CD14-positive monocyte (primary cell): ENCODE data around the gene TNN. TPM values are rescaled to one million over a fixed set of nuclear protein-coding genes. Genes with fewer than 3 reads are reported as not detected.

Source experiments
- DNase-seq, 3 donors: peaks; one replicate each; pipeline ENCODE4 v3.0.0-alpha.2; 2011 to 2022
- H2AFZ ChIP-seq: 2 replicates; pipeline ENCODE4 v1.6.0; 2012; ENCODE audit warnings: mild to moderate bottlenecking, low read depth, low read length, inconsistent platforms; ENCODE audit not compliant: insufficient read depth, poor library complexity, severe bottlenecking
- H3K27ac ChIP-seq, 2 donors: 1 replicate in 1 of 2; 2 replicates in 1 of 2; pipeline ENCODE4 v1.5.1; 2012 to 2013; ENCODE audit warnings: low read length in 2 of 2, control low read depth in 1 of 2, inconsistent platforms in 1 of 2, low read depth in 1 of 2, mild to moderate bottlenecking in 1 of 2
- H3K27me3 ChIP-seq, 2 donors: one replicate each; pipeline versions ENCODE4 v1.6.0 to v1.6.1; 2011 to 2013; ENCODE audit warnings: low read length in 2 of 2; ENCODE audit not compliant: control insufficient read depth in 2 of 2, insufficient read depth in 2 of 2
- H3K36me3 ChIP-seq, 2 donors: replicated peaks in 1 of 2; 1 replicate in 1 of 2; 2 replicates in 1 of 2; pipeline versions ENCODE4 v1.5.1 to v1.6.1; 2012 to 2013; ENCODE audit warnings: low read length in 2 of 2, control low read depth in 1 of 2, inconsistent platforms in 1 of 2, mild to moderate bottlenecking in 1 of 2; ENCODE audit not compliant: insufficient read depth in 2 of 2, control insufficient read depth in 1 of 2
- H3K4me1 ChIP-seq, 2 donors: 1 replicate in 1 of 2; 2 replicates in 1 of 2; pipeline versions ENCODE4 v1.5.1 to v1.6.1; 2012 to 2013; ENCODE audit warnings: low read length in 2 of 2, control low read depth in 1 of 2, inconsistent platforms in 1 of 2, mild to moderate bottlenecking in 1 of 2, moderate library complexity in 1 of 2; ENCODE audit not compliant: insufficient read depth in 2 of 2, control insufficient read depth in 1 of 2
- H3K4me2 ChIP-seq: replicated peaks from 2 replicates; pipeline ENCODE3; 2012; ENCODE audit warnings: low read length, moderate library complexity, mild to moderate bottlenecking; ENCODE audit not compliant: poor library complexity, severe bottlenecking; ENCODE audit errors: extremely low read depth
- H3K4me3 ChIP-seq, 3 experiments: fragments of 200-600 bp in 1 of 3; sonication (generic) in 1 of 3; replicated peaks in 1 of 3; 1 replicate in 2 of 3; 2 replicates in 1 of 3; pipeline ENCODE4 v1.5.1; 2011 to 2013; ENCODE audit warnings: low read length in 3 of 3, mild to moderate bottlenecking in 3 of 3, control low read depth in 2 of 3, low read depth in 2 of 3, inconsistent platforms in 1 of 3, moderate library complexity in 1 of 3
- H3K79me2 ChIP-seq: 2 replicates; pipeline ENCODE4 v1.6.0; 2012; ENCODE audit warnings: mild to moderate bottlenecking, control low read depth, inconsistent platforms, low read length, moderate library complexity; ENCODE audit not compliant: insufficient read depth
- H3K9ac ChIP-seq: 2 replicates; pipeline ENCODE4 v1.6.0; 2017; ENCODE audit warnings: low read length, mild to moderate bottlenecking; ENCODE audit not compliant: insufficient read depth, poor library complexity, severe bottlenecking
- H3K9me3 ChIP-seq, 2 donors: replicated peaks in 1 of 2; 1 replicate in 1 of 2; 2 replicates in 1 of 2; pipeline versions ENCODE4 v1.5.1 to v1.6.1; 2012 to 2013; ENCODE audit warnings: low read length in 2 of 2, control low read depth in 1 of 2; ENCODE audit not compliant: control insufficient read depth in 1 of 2, insufficient read depth in 1 of 2
- H4K20me1 ChIP-seq: 2 replicates; pipeline ENCODE4 v1.6.0; 2012; ENCODE audit warnings: mild to moderate bottlenecking, low read length, control low read depth, moderate library complexity; ENCODE audit not compliant: insufficient read depth
- H3K27ac Mint-ChIP-seq, 7 donors: one replicate each; pipeline ENCODE4 v1.8.0; 2020; ENCODE audit warnings: mild to moderate bottlenecking in 7 of 7, mixed read lengths in 7 of 7, moderate library complexity in 6 of 7, inconsistent platforms in 2 of 7
- H3K27me3 Mint-ChIP-seq, 3 donors: one replicate each; pipeline ENCODE4 v1.8.0; 2021 to 2022; ENCODE audit warnings: low read depth in 3 of 3, mild to moderate bottlenecking in 3 of 3, mixed read lengths in 3 of 3, moderate library complexity in 3 of 3, inconsistent platforms in 1 of 3
- H3K36me3 Mint-ChIP-seq, 2 donors: one replicate each; pipeline ENCODE4 v1.8.0; 2020; ENCODE audit warnings: mixed read lengths in 2 of 2, inconsistent platforms in 1 of 2, mild to moderate bottlenecking in 1 of 2
- H3K4me1 Mint-ChIP-seq: one replicate; pipeline ENCODE4 v1.8.0; 2020; ENCODE audit warnings: mild to moderate bottlenecking, mixed read lengths
- H3K4me3 Mint-ChIP-seq, 2 donors: one replicate each; pipeline ENCODE4 v1.8.0; 2020; ENCODE audit warnings: mild to moderate bottlenecking in 2 of 2, mixed read lengths in 2 of 2, moderate library complexity in 1 of 2
- H3K9me3 Mint-ChIP-seq, 7 donors: one replicate each; pipeline ENCODE4 v1.8.0; 2020 to 2022; ENCODE audit warnings: mixed read lengths in 7 of 7, mild to moderate bottlenecking in 6 of 7, moderate library complexity in 6 of 7, inconsistent platforms in 2 of 7
- WGBS: methylation state at CpG from one replicate; pipeline ENCODE4 v1.1.5; 2013; ENCODE audit warnings: missing lambda C conversion rate; ENCODE audit not compliant: insufficient coverage; 5-methylcytosine and 5-hydroxymethylcytosine counted together
- intact Hi-C, 2 donors: fragments of 100-400 bp; cut with micrococcal nuclease; formaldehyde crosslinking; loops; one replicate each; pipeline versions ENCODE4 v1.15.0 to v1.15.1; 2023
- polyA plus RNA-seq, 3 donors: library from polyadenylated mRNA; depleted of rRNA in 1 of 3; unstranded in 2 of 3; stranded (reverse) in 1 of 3; fragments of 300-500 nt in 2 of 3; fragments of >200 nt in 1 of 3; fragmentation: Illumina TruSeq in 2 of 3; gene quantifications; 1 replicate in 2 of 3; 2 replicates in 1 of 3; pipeline ENCODE4 v1.2.3, GENCODE V29; 2012 to 2021
- TF ChIP-seq, protein P1 (sequence below): fragments of 200-600 bp; IDR thresholded peaks from one replicate; pipeline ENCODE4 v1.8.0; 2022; ENCODE audit warnings: antibody characterized with exemption, mild to moderate bottlenecking

TNN gene
- polyA plus RNA-seq, 3 donors = not detected

GRCh38 chr1:175157200-175157599 is 89.6 kb downstream of the TNN start:
- H3K36me3 Mint-ChIP-seq = peaks cover 41 to 44% of the 10 kb centered on the region in 2 donors
- Histone ChIP-seq H3K36me3 (peaks cover 35 to 41% of the 10 kb centered on the region in 2 donors), H3K4me2 (no peak overlapping the region), H4K20me1 (no peaks in the 10 kb centered on the region), H3K9me3 (no peaks in the 10 kb centered on the region), H3K9ac (no peak overlapping the region), H3K4me3 (no peak overlapping the region), H3K27me3 (no peaks in the 10 kb centered on the region), H3K27ac (no peak overlapping the region), H2AFZ (no peak overlapping the region), H3K79me2 (no peaks in the 10 kb centered on the region), H3K4me1 (peaks cover 0 to 3% of the 10 kb centered on the region in 2 donors)
- intact Hi-C loops = no loop called here
- H3K9me3 Mint-ChIP-seq = no peaks in the 10 kb centered on the region
- no peak overlapping the region for H3K27ac Mint-ChIP-seq
- peaks cover 6% of the 10 kb centered on the region for H3K4me1 Mint-ChIP-seq
- DNase-seq = no peak
- no CpG with 5 or more reads among the region's 2 CpGs for WGBS
- H3K4me3 Mint-ChIP-seq = no peak overlapping the region
- TF ChIP-seq, protein P1, sequence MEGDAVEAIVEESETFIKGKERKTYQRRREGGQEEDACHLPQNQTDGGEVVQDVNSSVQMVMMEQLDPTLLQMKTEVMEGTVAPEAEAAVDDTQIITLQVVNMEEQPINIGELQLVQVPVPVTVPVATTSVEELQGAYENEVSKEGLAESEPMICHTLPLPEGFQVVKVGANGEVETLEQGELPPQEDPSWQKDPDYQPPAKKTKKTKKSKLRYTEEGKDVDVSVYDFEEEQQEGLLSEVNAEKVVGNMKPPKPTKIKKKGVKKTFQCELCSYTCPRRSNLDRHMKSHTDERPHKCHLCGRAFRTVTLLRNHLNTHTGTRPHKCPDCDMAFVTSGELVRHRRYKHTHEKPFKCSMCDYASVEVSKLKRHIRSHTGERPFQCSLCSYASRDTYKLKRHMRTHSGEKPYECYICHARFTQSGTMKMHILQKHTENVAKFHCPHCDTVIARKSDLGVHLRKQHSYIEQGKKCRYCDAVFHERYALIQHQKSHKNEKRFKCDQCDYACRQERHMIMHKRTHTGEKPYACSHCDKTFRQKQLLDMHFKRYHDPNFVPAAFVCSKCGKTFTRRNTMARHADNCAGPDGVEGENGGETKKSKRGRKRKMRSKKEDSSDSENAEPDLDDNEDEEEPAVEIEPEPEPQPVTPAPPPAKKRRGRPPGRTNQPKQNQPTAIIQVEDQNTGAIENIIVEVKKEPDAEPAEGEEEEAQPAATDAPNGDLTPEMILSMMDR = no peak
- H3K27me3 Mint-ChIP-seq = peaks cover 9 to 21% (median 14%) of the 10 kb centered on the region in 3 donors

GRCh38 chr1:175158170-175158591 is 90.5 kb downstream of the TNN start:
- no peak for DNase-seq
- H4K20me1 ChIP-seq = no peaks in the 10 kb centered on the region
- Mint-ChIP-seq H3K9me3 (no peaks in the 10 kb centered on the region), H3K4me3 (no peak overlapping the region), H3K4me1 (peaks cover 5% of the 10 kb centered on the region), H3K27me3 (peaks cover 3 to 14% (median 6%) of the 10 kb centered on the region in 3 donors), H3K36me3 (peaks cover 49 to 53% of the 10 kb centered on the region in 2 donors), H3K27ac (no peak overlapping the region)
- H3K9ac ChIP-seq = no peak overlapping the region
- H3K79me2 ChIP-seq = no peaks in the 10 kb centered on the region
- no peaks in the 10 kb centered on the region for H3K9me3 ChIP-seq
- H3K4me1 ChIP-seq = peaks cover 0 to 3% of the 10 kb centered on the region in 2 donors
- H3K27ac ChIP-seq = no peak overlapping the region
- peaks cover 45 to 51% of the 10 kb centered on the region in 2 donors for H3K36me3 ChIP-seq
- H3K4me3 ChIP-seq = no peak overlapping the region
- no peak overlapping the region for H3K4me2 ChIP-seq
- intact Hi-C loops = no loop called here
- TF ChIP-seq, protein P1 = no peak
- H3K27me3 ChIP-seq = no peaks in the 10 kb centered on the region
- 91% methylated on average over 1 of the region's 6 CpGs for WGBS
- H2AFZ ChIP-seq = no peak overlapping the region
